HG03558 (cell line): ENCODE measurements around the gene OR2Y1.
"Not testable (repeated sequence)": the region's sequence is repeated elsewhere in the genome, so short reads cannot be mapped to it uniquely, and the experiment has no call there.

Experiments used
- ATAC-seq: cut with Tn5 transposase; IDR thresholded peaks from one replicate; pipeline ENCODE4 v1.9.1; 2021; ENCODE audit warnings: moderate number of reproducible peaks; ENCODE audit not compliant: unreplicated experiment; ENCODE audit errors: extremely low read depth

Gene OR2Y1

DNA sequence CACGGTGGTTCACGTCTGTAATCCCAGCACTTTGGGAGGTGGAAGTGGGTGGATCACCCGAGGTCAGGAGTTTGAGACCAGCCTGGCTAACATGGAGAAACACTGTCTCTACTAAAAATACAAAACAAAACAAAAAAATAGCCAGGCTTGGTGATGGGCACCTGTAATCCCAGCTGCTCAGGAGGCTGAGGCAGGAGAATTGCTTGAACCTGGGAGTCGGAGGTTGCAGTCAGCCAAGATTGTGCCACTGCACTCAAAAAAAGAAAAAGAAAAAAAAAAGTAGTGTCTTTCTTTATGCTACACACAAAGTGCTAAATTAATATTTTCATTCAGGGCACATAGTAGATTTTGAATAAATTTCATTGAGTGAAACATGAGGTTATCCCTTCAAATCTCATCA, 1.1 kb upstream of the OR2Y1 start:
- ATAC-seq, result not testable (repeated sequence)

DNA sequence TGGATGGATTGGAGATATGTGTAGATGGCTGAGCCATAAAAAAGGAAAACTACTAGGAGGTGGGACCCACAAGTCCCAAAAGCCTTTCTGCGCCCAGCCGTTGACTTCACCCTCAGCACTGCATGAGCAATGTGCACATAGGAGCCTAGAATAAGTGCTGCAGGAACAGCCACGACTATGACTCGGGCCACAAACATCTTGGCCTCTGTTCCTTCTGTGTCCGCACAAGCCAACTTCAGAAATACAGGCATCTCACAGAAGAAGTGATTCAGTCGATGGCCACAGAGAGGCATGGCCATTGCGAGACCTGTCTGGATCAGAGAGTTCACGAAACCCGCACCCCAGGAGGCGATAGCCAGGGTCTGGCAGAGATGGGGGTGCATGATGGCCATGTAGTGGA, 587 bp downstream of the OR2Y1 start:
- ATAC-seq, result no peak

DNA sequence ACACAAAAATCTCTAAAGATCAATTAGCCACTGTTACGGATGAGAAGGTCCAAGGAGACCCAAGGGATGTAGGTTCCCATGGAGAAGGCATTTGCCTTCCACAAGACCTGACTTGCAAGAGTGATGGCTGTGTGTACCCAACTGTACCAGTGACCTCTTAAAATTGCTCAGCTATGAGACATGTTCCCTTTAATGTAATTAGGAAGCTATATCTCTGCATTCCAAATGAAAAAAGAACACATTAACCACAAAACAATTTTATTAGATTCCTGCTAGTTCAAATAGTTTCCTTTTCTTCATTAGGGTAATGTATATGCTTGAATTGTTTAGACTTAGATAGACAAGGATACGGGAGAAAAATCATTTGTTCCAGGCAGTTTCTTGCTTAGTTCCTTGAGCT, 3.3 kb downstream of the OR2Y1 start:
- no peak for ATAC-seq

DNA sequence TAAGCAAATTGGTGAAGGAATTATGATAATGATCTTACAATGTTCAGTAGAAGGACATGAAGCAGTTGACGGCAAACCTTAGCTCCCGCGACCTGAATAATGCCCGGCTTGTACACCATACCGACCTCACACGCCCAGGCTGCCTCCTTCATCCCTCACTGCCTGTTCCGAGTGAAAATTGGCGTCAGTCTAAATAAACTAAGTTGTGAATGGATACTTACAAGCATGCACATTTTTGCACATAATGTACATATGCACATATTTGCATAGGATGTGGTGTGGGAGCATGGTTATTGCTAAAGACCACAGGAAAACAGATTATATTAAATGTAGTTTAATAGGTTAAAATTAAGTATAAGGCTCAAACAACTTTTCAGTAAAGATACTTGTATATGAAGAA, 14.9 kb downstream of the OR2Y1 start:
- no peak for ATAC-seq

DNA sequence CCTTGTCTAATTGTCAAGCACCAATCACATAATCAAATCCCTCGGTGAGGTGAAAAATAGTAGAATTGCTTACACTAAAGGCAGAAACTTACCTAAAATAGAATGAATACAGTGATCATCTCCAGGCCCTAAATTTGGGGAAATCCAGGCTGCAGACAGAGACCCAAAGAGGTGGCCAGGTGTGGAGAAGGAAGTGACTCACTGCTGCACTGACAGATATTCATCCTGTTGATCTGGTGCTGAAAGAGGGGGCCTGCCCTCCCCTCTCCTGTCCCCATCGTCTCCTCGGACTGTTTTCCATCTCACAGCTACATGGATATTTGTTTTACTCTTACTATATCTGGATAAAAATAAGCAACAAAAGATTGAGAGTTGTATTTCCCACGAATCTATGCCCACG, 15.9 kb downstream of the OR2Y1 start:
- no peak for ATAC-seq

DNA sequence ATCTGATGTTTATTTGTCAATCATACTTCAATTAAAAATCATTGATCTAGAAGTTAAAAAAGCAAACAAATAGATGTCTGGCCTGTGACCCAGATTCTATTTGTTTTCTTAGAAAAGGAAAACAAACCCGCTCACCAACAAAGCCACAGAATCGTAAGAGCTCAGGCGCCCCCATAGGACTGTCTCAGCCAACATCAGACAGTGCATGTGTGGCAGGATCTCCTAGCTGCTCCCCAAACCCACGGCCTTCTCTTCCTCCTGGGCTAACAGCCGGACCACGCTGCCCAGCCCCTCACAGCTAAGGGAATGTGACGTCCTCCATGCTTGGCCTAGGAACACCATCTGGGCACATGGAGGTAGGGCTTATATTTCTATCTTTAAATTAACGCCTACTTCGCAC, 19.4 kb downstream of the OR2Y1 start:
- no peak for ATAC-seq

DNA sequence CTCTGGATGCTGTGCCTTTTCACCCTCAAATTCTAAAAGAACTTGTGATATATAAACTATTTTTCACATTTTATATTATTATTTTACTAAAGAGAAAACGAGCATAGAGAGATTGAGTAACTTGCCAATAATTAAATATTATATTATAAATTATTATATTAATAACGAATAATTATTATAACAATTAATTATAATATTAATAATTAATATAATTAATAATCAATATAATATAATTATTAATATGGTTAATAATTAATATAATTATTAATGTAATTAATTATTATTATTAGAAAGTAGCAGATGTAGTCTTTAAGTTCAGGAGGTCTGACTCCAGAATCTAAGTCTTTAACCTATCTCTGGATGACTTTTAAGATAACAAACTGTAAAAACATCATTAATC, 20.1 kb downstream of the OR2Y1 start:
- ATAC-seq, result no peak

DNA sequence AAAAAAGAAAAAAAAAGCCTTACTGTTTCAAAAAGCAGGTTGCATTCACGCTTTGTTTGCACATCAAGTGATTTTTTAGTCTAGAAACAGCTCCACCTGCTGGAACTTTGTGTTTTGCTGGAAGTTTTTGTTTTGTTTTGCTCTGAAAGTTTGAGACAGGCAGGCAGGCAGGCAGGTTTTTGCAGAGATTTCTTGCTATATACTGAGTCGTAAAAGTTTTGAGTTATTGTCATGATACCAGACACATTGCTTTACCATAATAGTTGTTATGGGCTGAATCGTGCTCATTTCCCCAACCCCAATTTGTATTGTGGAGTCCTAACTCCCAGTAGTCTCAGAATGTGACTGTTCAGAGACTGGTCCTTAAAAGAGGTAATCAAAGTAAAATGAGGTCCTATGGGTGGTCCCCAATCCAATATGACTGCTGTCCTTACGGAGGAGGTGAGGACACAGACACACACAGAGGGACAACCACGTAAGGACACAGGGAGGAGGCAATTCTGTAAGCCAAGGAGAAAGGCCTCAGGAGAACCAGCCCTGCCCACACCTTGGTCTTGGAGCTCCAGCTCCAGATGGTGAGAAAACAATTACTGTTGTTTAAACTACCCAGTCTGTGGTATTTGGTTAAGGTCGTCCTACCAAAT, 20.9 kb downstream of the OR2Y1 start:
- no peak for ATAC-seq

DNA sequence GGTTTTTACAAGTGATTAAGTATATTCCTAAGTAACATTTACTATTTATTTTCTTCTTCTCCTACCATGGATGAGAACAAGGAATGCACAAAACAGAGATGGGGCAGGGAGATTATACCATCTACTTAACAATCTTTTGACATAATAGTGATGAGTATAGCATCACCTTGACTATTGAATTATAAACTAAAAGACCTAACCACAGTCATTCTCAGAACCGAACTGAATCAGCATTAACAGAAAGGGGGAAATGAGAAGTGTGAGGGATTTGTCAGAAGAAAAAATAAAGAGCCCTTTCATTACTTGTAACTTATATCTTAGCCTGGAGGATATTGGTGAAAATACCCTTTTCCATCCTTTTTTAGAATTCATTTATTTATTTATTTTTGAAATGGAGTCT, 21.9 kb downstream of the OR2Y1 start:
- ATAC-seq, result no peak

DNA sequence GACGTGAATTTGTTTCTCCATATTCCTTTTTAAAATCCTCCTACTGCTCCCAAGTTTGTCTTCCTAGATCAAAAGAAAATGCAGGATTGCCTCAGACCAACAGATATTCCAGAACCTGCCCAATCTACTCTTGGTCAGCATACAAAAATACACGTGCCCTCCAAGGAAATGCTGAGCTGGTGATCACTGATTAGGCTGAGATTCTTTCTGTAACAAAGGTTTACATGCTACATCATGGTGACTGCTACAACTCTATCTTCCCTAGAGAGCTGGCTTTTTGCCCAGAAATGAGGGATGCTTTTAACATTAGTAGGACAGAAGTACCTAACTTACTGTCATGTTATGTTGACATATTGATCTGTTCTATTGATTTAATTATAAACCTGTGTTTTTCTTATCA, 35.5 kb downstream of the OR2Y1 start:
- no peak for ATAC-seq

DNA sequence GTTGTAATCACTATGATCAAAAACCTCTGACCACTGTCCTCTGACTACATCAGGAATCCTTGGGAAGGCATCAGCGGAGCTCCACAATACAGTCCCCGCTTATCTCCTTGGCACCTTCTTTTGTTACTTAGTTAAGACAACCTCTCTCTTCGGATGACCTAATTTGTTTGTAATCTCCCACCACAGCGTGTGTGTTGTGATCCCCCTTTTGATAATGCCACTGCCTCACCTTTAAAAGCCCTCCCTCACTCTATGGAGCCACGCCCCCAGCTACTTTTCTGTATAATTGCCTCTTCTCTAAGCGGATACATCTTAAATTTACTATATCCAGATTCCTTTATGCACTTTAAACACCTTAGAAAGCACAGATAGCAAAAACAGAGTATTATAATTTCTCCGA, 35.9 kb downstream of the OR2Y1 start:
- ATAC-seq, result no peak

DNA sequence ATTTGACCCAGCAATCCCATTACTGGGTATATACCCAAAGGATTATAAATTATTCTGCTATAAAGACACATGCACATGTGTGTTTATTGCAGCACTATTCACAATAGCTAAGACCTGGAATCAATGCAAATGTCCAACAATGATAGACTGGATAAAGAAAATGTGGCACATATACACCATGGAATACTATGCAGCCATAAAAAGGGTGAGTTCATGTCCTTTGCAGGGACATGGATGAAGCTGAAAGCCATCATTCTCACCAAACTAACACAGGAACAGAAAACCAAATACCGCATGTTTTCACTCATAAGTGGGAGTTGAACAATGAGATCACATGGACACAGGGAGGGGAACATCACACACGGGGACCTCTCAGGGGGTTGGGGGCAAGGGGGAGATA, 36.5 kb downstream of the OR2Y1 start:
- not testable (repeated sequence) for ATAC-seq

DNA sequence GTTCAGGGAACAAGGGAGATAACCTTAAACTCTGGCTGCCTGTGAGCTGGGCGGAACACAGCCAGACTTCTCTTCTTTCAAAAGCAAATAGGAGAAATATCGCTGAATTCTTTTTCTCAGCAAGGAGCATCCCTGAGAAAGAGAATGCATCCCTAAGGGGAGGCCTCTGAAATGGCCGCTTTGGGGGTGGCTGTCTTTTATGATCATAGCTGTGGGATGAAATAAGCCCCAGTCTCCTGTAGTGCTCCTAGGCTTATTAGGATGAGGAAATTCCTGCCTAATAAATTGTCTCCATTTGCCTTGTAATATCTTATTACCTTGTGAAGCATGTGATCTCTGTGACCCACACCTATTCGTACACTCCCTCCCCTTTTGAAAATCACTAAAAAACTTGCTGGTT, 39.4 kb downstream of the OR2Y1 start:
- ATAC-seq, result not testable (repeated sequence)

DNA sequence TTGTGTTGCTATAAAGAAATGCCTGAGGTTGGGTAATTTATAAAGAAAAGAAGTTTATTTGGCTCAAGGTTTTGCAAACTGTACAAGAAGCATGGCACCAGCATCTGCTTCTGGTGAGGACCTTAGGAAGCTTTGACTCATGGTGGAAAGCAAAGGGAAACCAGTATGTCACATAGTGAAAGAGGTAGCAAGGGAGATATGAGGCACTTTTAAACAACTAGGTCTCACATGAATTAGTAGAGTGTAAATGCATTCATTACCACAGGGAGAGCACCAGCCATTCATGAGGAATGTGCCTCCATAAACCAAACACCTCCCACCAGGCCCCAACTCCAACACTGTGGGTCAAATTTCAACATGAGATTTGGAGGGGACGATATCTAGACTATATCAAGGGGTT, 40.8 kb downstream of the OR2Y1 start:
- ATAC-seq, result no peak

DNA sequence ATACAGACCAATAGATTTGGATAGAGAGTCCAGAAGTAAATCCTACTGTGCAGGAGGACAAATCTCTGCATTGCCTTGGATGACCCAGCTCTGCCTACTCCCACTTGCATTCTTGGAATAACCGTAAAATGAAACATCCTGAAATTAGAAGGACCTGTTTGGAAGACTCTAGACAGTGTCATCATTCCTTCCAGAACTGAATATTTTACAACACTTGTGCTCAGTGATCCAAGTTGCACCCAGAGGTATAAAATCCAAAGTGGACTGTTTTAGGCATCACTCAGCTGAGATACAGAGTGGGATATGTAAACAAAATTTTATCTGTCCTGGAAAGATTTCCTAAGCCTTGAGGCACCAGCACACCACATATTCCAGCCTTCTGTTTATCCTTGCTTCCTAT, 43.7 kb downstream of the OR2Y1 start:
- no peak for ATAC-seq

DNA sequence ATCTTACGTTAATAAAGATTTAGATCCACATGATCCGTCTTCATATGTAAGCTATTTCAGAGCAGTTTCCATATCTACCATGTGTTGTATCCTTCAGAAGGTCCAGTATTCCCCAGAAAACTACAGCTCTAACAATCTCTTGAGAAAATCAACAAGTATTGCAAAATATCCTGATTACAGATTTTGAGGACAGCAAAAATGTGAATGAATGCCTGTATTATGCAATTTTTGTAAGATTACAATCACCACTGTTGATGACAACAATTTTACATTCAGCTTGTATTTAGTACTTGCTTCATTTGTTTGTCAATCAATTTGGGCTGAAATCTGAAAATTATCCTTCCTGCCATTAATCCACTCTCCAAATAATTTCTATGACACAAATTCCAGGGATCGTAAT, 47.4 kb downstream of the OR2Y1 start:
- ATAC-seq, result no peak

DNA sequence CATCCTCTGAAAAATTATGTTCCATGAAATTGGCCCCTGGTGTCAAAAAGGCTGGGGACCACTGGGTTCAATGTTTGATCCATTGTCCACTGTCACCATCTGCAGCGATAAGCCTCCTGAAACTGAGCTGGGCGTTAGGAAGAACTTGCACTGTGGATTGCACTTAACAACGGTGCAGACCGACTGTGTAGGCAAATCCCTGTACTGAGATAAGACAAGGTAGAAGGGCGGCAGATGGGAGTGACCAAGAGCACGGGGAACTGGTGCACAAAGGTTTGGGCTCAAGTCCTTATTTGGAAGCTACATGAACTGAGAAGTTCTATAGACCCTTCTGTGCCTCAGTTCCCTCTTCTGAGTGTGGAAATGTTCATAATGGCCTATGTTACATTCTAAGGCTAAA, 48.8 kb downstream of the OR2Y1 start:
- ATAC-seq, result no peak

DNA sequence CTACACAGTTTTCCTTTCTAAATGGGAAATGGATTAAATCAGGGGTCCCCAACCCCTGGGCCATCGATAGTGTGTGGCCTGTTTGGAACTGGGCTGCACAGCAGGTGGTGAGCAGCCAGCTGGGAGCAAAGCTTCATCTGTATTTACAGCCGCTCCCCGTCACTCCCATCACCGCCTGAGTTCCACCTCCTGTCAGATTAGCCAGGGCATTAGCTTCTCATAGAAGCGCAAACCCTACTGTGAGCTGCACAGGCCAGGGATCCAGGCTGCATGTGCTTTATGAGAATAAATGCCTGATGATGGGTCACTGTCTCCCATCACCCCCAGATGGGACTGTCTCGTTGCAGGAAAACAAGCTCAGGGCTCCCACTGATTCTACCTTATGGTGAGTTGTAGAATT, 49.3 kb downstream of the OR2Y1 start:
- ATAC-seq, result no peak

DNA sequence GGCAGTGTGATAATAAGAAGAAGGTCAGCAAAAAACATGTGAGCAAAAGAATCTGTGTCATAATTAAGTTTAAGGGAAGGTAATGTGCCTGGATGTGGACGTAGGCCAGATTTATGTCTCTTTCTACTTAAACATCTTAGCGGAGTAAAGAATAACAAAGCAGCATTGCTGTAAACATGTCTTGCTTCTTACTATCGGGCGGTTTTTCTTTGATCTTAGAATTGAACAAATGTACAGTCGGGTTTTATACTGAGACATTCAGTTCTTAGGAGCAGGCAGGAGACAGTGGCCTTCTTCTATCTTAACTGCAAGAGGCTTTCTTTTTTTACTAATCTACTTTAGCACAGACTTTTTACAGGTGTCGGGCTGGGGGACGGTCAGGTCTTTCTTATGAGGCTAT, 50.1 kb downstream of the OR2Y1 start:
- no peak for ATAC-seq
